ENCODE measurements around the gene ENPP3.

ENPP3 gene

DNA sequence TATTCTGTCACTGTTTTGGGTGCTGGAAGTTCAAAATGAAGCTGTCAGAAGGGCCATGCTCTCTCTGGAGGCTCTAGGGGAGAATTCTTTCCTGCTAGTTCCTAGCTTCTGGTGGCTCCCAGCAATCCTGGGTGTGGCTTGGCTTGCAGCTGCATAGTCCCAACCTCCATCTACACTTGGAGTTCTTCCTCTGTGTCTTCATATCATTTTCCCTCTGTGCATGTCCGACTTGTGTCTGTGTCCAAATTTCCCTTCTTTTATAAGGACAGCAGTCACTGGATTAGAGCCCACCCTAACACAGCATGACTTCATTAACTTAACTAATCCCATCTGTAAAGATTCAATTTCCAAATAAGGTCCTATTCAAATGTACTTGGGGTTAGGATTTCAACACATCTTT, 147.5 kb downstream of the ENPP3 start:
- no peak for TF ChIP-seq ZNF140 (tag by site-specific recombination; IDR thresholded peaks at IDR 0.05)
- no peak for TF ChIP-seq MEIS1 (CRISPR knock-in tag; IDR thresholded peaks at IDR 0.05; ENCODE audit: borderline replicate concordance)
- TF ChIP-seq ZNF571 (tag by site-specific recombination; IDR thresholded peaks at IDR 0.05), result no peak
- TF ChIP-seq, protein P1, sequence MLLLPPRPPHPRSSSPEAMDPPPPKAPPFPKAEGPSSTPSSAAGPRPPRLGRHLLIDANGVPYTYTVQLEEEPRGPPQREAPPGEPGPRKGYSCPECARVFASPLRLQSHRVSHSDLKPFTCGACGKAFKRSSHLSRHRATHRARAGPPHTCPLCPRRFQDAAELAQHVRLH (tag by site-specific recombination; IDR thresholded peaks at IDR 0.05), result no peak
- TF ChIP-seq, protein P2, sequence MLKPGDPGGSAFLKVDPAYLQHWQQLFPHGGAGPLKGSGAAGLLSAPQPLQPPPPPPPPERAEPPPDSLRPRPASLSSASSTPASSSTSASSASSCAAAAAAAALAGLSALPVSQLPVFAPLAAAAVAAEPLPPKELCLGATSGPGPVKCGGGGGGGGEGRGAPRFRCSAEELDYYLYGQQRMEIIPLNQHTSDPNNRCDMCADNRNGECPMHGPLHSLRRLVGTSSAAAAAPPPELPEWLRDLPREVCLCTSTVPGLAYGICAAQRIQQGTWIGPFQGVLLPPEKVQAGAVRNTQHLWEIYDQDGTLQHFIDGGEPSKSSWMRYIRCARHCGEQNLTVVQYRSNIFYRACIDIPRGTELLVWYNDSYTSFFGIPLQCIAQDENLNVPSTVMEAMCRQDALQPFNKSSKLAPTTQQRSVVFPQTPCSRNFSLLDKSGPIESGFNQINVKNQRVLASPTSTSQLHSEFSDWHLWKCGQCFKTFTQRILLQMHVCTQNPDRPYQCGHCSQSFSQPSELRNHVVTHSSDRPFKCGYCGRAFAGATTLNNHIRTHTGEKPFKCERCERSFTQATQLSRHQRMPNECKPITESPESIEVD (tag by site-specific recombination; IDR thresholded peaks at IDR 0.05), result no peak
- no peak for TF ChIP-seq ZNF610 (tag by site-specific recombination; IDR thresholded peaks at IDR 0.05; ENCODE audit: borderline replicate concordance)
- TF ChIP-seq, protein P3, sequence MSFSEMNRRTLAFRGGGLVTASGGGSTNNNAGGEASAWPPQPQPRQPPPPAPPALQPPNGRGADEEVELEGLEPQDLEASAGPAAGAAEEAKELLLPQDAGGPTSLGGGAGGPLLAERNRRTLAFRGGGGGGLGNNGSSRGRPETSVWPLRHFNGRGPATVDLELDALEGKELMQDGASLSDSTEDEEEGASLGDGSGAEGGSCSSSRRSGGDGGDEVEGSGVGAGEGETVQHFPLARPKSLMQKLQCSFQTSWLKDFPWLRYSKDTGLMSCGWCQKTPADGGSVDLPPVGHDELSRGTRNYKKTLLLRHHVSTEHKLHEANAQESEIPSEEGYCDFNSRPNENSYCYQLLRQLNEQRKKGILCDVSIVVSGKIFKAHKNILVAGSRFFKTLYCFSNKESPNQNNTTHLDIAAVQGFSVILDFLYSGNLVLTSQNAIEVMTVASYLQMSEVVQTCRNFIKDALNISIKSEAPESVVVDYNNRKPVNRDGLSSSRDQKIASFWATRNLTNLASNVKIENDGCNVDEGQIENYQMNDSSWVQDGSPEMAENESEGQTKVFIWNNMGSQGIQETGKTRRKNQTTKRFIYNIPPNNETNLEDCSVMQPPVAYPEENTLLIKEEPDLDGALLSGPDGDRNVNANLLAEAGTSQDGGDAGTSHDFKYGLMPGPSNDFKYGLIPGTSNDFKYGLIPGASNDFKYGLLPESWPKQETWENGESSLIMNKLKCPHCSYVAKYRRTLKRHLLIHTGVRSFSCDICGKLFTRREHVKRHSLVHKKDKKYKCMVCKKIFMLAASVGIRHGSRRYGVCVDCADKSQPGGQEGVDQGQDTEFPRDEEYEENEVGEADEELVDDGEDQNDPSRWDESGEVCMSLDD (tag by site-specific recombination; IDR thresholded peaks at IDR 0.05), result no peak
- TF ChIP-seq ZNF274 (IDR thresholded peaks at IDR 0.05; ENCODE audit: low read length), result no peak
- TF ChIP-seq ZNF274 (tag by site-specific recombination; IDR thresholded peaks at IDR 0.05; ENCODE audit: borderline replicate concordance), result no peak
- no peak for TF ChIP-seq ZNF202 (tag by site-specific recombination; IDR thresholded peaks at IDR 0.05; ENCODE audit: borderline replicate concordance)
- no peak for TF ChIP-seq ZFP3 (tag by site-specific recombination; IDR thresholded peaks at IDR 0.05; ENCODE audit: low read depth)
- no peak for TF ChIP-seq TRIM28 (IDR thresholded peaks at IDR 0.05; ENCODE audit: borderline replicate concordance, low read length)
- no peak for TF ChIP-seq ZNF121 (tag by site-specific recombination; IDR thresholded peaks at IDR 0.05)
- no peak for TF ChIP-seq ZNF174 (tag by site-specific recombination; IDR thresholded peaks at IDR 0.05)
- TF ChIP-seq ZNF837 (tag by site-specific recombination; IDR thresholded peaks at IDR 0.05), result no peak
- Histone ChIP-seq H3K36me3 (ENCODE audit: control insufficient read depth in 2 of 2, insufficient read depth in 1 of 2, low read length in 2 of 2) (no peaks in the 10 kb centered on the region), H3K4me1 (ENCODE audit: control insufficient read depth, insufficient read depth, low read length) (no peaks in the 10 kb centered on the region), H3K27ac (ENCODE audit: extremely low read depth, low read depth, low read length) (no peak overlapping the region), H3K4me3 (ENCODE audit: low read depth, low read length) (no peak overlapping the region), H3K9me3 (ENCODE audit: control insufficient read depth, insufficient read depth, low read depth, low read length) (no peaks in the 10 kb centered on the region)
- POLR2A ChIA-PET, result no interaction called here
- CTCF ChIA-PET, result interaction anchor here (0.7 to 1.5 kb wide), 2 partner anchors 97 to 130 kb away, joined by 3 to 4 read pairs; no protein-coding TSS in a partner anchor

DNA sequence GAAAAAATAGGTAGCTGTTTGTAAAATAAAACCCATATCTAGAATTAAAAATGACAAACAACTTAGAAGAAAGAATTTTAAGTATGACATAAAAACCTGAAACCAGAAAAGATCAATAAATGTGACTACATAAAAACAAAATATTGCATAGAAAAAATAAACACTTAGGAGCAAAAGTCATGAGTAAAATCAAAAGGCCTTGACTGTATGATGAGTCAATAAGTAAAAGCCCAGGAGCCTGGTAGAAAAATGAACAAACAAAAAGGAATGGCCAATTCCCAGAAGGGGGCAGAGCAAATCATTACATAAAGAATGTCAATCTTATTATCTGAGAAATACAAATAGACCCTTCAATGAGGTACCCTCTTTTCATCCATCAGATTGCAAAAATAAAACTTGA, 150.0 kb downstream of the ENPP3 start:
- Histone ChIP-seq H3K4me1 (ENCODE audit: control insufficient read depth, insufficient read depth, low read length) (no peaks in the 10 kb centered on the region), H3K36me3 (ENCODE audit: control insufficient read depth in 2 of 2, insufficient read depth in 1 of 2, low read length in 2 of 2) (no peaks in the 10 kb centered on the region), H3K27ac (ENCODE audit: extremely low read depth, low read depth, low read length) (no peak overlapping the region), H3K4me3 (ENCODE audit: low read depth, low read length) (no peak overlapping the region), H3K9me3 (ENCODE audit: control insufficient read depth, insufficient read depth, low read depth, low read length) (no peaks in the 10 kb centered on the region)
- TF ChIP-seq ZNF138 (tag by site-specific recombination; IDR thresholded peaks at IDR 0.05; ENCODE audit: borderline replicate concordance) (no peak), ZNF558 (tag by site-specific recombination; IDR thresholded peaks at IDR 0.05) (no peak), ZNF510 (tag by site-specific recombination; IDR thresholded peaks at IDR 0.05; ENCODE audit: insufficient replicate concordance) (no peak), ZNF354C (tag by site-specific recombination; IDR thresholded peaks at IDR 0.05; ENCODE audit: borderline replicate concordance, low read depth) (no peak), ZNF777 (tag by site-specific recombination; IDR thresholded peaks at IDR 0.05; ENCODE audit: borderline replicate concordance) (no peak), SCRT2 (tag by site-specific recombination; IDR thresholded peaks at IDR 0.05) (no peak; the same call in 1 of the 2 replicates)
- TF ChIP-seq, protein P4, sequence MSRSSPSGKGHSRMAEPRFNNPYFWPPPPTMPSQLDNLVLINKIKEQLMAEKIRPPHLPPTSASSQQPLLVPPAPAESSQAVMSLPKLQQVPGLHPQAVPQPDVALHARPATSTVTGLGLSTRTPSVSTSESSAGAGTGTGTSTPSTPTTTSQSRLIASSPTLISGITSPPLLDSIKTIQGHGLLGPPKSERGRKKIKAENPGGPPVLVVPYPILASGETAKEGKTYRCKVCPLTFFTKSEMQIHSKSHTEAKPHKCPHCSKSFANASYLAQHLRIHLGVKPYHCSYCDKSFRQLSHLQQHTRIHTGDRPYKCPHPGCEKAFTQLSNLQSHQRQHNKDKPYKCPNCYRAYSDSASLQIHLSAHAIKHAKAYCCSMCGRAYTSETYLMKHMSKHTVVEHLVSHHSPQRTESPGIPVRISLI (tag by site-specific recombination; IDR thresholded peaks at IDR 0.05), result no peak
- TF ChIP-seq, protein P5, sequence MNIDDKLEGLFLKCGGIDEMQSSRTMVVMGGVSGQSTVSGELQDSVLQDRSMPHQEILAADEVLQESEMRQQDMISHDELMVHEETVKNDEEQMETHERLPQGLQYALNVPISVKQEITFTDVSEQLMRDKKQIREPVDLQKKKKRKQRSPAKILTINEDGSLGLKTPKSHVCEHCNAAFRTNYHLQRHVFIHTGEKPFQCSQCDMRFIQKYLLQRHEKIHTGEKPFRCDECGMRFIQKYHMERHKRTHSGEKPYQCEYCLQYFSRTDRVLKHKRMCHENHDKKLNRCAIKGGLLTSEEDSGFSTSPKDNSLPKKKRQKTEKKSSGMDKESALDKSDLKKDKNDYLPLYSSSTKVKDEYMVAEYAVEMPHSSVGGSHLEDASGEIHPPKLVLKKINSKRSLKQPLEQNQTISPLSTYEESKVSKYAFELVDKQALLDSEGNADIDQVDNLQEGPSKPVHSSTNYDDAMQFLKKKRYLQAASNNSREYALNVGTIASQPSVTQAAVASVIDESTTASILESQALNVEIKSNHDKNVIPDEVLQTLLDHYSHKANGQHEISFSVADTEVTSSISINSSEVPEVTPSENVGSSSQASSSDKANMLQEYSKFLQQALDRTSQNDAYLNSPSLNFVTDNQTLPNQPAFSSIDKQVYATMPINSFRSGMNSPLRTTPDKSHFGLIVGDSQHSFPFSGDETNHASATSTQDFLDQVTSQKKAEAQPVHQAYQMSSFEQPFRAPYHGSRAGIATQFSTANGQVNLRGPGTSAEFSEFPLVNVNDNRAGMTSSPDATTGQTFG (tag by site-specific recombination; IDR thresholded peaks at IDR 0.05; ENCODE audit: borderline replicate concordance), result no peak
- TF ChIP-seq, protein P6, sequence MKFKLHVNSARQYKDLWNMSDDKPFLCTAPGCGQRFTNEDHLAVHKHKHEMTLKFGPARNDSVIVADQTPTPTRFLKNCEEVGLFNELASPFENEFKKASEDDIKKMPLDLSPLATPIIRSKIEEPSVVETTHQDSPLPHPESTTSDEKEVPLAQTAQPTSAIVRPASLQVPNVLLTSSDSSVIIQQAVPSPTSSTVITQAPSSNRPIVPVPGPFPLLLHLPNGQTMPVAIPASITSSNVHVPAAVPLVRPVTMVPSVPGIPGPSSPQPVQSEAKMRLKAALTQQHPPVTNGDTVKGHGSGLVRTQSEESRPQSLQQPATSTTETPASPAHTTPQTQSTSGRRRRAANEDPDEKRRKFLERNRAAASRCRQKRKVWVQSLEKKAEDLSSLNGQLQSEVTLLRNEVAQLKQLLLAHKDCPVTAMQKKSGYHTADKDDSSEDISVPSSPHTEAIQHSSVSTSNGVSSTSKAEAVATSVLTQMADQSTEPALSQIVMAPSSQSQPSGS (tag by site-specific recombination; IDR thresholded peaks at IDR 0.05; ENCODE audit: low read depth), result no peak
- POLR2A ChIA-PET, result no interaction called here
- CTCF ChIA-PET, result interaction anchor here (0.6 kb wide), 1 partner anchor 59 kb away, joined by 4 read pairs; no protein-coding TSS in a partner anchor
